Activated CD8-positive, alpha-beta memory T cell treated with anti-CD3 and anti-CD28 coated beads, Interleukin-2, amount 50 U/mL, for 24 hours (primary cell): ENCODE data around the gene SLC9A6.
"Not testable (repeated sequence)": the region's sequence is repeated elsewhere in the genome, so short reads cannot be mapped to it uniquely, and the experiment has no call there.

Experiments used
- DNase-seq: peaks from one replicate; pipeline ENCODE4 v3.0.0-alpha.2; 2020; ENCODE audit errors: extremely low read depth

The SLC9A6 gene

DNA sequence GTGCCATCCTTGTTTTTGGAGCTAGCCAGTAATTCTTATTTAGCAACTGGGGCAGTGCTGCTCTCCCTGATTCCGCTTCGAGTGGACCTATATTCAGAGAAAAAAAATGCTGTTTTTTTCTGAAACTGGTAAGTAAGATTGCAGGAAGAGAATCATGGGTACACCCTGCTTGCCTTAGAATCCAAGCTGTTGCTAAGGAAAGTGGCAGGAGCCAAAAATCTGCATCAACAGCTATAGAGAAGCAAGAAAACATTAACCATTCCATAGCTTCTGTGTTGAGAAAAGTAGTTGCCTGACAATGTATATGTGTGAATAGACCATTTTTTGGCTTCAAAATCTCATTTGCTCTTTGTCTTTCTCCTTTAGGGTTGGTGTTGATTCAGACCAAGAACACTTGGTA is 44.5 kb downstream of the SLC9A6 start:
- no peak for DNase-seq

- DNase-seq = no peak
These were observed 45.3 kb downstream of the SLC9A6 start for GRCh38 chrX:136030303-136031191.

DNA sequence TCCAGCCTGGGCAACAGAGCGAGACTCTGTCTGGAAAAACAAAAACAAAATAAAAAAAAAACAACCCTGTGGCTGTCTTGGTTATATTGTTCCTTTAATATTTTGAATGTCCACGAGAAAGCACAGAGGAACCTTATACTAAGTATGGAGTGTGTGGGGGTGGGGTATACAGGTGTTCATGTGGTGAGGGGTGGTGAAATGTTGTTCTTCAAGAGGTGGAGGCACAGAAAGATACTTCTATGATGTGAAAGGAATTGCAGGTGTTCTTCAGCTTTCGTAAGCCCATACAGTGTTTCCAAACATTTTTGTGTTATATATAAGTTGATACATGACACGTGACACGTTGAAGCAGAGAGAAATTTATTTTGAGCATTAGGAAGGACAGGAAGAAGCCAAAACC is 46.4 kb downstream of the SLC9A6 start:
- no peak for DNase-seq

- DNase-seq = no peak
These were observed 47.1 kb downstream of the SLC9A6 start for GRCh38 chrX:136032370-136032769.

- no peak for DNase-seq
These were observed 49.4 kb downstream of the SLC9A6 start for GRCh38 chrX:136034668-136035067.

GRCh38 chrX:136035663-136036062 is 50.4 kb downstream of the SLC9A6 start:
- no peak for DNase-seq

DNA sequence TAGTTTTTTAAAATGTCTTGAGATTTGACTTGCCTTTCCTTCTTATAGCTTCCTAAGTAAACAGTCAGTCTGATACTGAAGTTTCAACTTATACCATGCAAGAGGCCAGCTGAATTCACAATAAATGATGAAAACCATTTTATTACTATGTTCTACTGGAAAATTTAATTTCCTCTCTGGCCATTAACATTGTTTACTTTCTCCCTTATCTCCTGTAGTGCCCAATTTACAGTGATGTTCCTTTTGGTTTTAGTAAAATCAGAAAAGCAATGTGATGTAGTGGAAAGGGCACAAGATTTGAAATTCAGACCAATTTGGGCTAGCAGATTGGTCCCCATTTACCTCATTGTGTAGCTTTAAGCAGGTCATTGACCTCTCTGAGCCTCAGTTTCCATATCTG is 54.2 kb downstream of the SLC9A6 start:
- no peak for DNase-seq

DNA sequence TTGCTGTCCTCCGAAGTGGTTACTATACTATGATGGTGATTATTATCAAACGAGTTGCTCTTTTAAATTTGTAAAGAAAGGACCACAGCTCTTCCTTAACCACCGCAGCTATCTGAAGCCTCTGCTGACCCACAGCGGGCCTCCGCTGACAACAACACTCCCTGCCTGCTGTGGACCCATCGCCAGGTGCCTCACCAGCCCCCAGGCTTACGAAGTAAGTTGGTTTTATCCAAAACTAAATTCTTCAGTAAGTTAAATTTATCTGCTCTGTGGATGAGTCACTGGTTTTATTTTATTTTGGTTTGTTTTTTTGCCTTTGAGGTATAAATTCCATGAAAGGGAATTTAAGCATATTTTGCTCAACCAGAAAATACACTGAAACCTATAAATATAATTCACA is 54.7 kb downstream of the SLC9A6 start:
- no peak for DNase-seq

DNA sequence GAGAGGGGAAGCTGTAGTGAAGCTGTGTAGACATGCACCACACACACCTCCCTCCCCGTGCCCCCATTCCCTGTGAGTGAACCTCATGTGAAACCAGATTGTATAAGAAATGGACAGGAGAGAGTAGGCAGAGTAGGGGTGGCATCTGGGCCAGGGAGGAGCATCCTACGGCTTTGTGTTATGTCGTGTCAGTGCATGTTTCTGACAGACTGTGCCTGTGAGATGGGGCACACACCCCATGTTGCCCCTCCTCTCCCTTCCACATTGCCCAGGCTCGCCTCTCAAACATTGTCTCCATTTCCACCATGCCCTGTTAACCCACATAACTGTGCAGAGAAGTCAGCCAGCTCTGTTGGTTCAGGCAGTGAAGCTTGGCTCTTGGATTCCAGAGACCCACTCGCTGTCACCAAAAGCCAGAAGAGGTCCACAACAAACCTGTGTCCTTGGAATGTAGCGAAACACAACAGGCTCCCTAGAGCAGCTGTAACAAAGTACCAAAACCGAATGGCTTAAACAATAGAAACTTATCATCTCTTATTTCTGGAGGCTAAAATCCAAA is 56.1 kb downstream of the SLC9A6 start:
- no peak for DNase-seq

DNA sequence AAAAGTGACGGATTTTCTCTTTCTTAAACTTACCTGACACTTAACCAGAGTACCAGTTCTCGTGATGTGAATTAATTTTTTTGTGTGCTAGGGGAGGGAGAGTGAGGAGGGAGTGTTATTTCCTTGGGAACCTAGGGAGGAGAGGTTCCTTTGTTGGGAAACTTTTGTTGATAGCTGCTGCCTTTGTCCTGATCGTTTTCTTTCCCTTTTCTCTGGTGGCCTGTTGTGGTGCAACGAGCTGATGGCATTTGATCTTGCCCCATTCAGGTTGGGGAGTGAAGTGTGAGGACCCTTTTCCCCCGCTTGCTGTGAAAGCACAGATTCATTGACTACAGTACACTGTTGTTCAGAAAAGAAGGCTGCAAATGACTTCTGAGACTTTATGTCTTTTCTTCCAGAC is 59.8 kb downstream of the SLC9A6 start:
- DNase-seq = no peak

DNA sequence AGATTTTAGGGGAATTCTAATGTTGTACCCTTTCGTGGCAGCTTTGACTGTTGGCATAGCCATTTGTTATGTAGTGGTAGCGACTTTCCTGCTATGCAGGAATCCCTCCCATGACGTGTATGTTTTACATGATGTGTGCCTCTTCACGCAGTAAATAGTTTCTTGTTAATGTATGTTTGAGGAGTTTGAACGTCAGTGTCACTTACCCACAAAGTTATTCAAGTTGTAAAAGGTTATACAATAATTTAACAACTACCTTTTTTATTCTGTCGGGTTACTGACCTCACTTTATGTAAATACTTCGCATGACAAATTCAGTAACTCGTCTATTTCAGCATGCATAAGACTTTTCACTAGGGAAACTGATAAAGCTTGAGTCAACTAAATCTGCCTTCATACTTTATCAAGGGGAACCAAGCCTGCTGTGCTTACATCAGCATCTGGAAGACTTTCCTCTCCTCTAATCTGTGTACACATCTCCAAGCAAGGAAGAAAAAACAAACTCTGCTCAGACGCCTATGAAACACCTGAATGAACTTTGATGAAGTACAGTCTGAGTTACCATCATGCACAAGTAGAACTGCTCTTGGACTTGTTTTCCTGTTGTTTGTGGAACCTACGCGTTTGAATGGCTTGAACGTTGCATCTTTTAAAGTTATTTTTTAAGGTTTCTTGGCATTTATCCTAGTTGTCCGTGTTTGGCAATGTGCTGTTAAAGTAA is 61.2 kb downstream of the SLC9A6 start:
- no peak for DNase-seq

GRCh38 chrX:136047016-136047642 is 61.9 kb downstream of the SLC9A6 start:
- DNase-seq = no peak

GRCh38 chrX:136047969-136048368 is 62.7 kb downstream of the SLC9A6 start:
- no peak for DNase-seq

DNA sequence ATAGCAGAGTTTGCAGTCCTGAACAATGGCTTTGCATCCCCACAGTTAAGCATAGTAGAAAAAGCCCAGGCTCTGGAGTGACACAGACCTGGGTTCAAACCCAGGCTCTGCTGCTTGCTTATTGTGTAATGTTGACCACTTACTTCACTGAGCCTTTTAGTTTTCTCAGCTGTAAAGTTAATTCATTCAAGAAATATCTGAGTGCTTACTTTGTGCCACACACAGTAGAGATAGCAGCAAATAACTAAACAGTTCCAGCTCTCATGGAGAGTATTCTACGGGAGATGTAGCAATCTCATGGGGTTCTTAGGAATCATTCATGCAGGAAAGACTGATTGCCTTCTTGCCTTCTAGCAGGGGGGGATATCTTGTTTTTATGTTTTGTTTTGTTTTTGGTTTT is 63.2 kb downstream of the SLC9A6 start:
- no peak for DNase-seq

GRCh38 chrX:136049608-136050007 is 64.4 kb downstream of the SLC9A6 start:
- no peak for DNase-seq

DNA sequence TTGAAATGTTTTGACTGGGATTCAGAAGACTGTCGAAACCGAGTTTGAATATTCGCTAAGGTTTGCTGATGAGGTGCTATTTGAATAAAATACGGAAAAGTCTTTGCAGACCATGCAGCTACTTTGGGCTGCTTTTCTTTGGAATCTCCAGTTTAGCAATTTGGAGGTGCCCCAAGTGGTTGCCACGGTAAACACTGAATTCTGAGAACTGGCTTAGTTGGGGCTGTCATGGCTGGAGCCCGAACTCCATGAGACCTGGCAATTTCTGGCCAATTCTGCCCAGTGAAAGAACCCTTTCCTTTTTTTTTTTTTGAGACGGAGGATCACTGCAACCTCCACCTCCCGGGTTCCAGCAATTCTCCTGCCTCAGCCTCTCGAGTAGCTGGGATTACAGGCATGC is 65.6 kb downstream of the SLC9A6 start:
- DNase-seq = not testable (repeated sequence)

GRCh38 chrX:136051611-136052010 is 66.4 kb downstream of the SLC9A6 start:
- no peak for DNase-seq

GRCh38 chrX:136055651-136056221 is 70.5 kb downstream of the SLC9A6 start:
- no peak for DNase-seq

DNA sequence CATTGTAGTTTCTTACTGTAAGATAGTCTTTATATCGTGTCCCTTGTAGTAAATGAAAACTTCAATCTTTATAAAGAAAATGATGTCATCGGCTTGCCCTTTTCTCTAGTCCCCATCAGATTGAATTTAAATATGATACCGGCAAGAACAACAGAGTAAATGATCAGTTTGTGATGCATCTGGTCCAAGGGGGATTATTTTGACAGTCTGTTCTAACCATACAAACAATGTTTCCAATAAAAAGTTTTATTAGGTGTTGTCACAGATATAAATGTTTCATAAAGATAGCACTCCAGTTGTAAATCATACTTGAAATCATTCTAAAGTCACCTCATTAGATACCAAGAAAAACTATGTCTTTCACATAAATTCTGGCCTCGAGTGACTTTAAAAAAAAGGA is 72.3 kb downstream of the SLC9A6 start:
- no peak for DNase-seq

DNA sequence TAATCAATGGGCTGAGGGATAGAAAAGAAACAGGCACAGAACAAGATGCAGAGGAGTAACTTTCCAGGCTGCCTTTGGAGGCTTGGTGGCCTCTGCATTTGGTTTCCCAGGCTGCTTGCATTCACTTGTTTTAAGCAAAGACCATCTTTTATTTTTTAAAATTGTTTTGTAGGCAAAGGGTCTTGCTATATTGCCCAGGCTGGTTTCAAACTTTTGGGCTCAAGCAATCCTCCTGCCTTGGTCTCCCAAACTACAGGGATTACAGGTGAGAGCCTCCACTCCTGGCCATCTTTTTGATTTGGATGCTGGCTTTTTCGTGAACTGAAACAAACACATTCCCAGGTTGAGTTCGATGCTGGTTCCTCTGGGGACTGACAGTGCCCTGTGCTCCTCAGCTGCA is 74.1 kb downstream of the SLC9A6 start:
- no peak for DNase-seq

DNA sequence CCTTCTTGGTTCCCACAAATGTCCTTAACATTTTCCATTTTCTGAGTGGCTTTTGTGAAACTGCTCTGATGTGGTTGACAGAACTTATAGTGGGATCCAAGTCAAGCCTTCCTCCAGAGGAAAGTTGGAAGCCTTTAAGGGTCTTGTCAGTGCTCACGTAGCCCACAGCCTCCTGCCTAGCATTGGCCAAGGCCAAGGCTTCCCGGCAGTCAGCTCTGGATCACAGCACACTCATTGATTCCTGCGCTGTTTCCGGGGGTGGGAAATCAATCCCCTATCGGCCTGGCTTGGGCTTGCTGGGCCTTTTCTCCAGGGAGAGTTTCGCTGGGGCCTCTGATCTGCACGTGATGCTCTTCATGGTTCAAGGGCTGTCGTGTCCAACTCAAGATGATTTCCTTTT is 76.1 kb downstream of the SLC9A6 start:
- DNase-seq = no peak

DNA sequence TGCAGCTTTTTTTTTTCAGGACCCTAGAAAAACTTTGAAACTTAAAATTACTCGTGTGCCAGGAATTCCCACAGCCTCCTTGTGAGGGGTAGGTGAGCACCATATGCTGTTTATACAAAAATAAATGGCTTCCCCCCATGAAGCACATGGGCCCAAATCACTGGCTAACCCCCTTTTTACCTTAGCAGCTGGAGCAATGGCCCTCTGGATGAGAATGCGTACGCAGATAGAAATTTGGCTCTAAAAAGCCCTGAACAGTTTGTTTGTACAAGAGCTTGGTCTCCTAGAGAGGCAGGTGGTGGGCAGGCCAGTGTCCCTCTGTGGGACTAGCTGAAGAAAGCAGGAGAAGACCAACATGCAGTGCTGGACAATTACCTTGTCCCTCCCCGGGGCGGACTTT is 76.5 kb downstream of the SLC9A6 start:
- no peak for DNase-seq
